GM21529 (cell line): ENCODE measurements around the gene RAX2.
"Not testable (repeated sequence)": the region's sequence is repeated elsewhere in the genome, so short reads cannot be mapped to it uniquely, and the experiment has no call there.

Experiments
- ATAC-seq: cut with Tn5 transposase; IDR thresholded peaks from one replicate; pipeline ENCODE4 v1.9.1; 2021; ENCODE audit not compliant: unreplicated experiment

The RAX2 gene

DNA sequence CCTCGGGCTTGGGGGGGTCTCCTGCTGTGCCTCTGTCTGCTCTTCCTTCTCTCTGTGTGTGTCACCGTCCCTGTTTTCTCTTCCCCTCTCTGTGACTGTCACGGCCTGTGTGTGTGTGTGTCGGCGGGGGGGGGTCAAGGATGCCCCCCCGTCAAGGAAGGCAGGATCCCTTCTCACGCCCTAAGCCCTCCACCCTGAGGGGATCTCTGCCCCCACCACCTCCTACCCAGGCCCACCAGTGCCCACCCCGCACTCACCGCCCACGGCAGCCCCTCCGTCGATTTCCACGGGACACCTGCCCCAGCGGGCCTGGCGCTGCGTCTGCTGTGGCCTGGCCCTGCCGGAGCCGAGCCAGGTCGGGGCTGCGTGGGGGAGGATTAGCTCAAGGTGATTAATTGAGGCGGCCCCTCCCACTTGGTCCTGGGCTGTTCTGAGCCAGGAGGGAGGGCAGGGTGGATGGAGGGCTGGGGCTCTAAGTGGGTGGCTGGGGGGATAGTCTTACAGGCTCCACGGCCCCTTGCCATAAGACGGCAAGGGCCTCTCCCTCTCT lies at the start of gene RAX2:
Gene RAX2 (minus strand): TSS at position 323 of the 550 bp plus-strand sequence. CDS start 486 bp downstream, outside the sequence.
- ATAC-seq, result no peak

DNA sequence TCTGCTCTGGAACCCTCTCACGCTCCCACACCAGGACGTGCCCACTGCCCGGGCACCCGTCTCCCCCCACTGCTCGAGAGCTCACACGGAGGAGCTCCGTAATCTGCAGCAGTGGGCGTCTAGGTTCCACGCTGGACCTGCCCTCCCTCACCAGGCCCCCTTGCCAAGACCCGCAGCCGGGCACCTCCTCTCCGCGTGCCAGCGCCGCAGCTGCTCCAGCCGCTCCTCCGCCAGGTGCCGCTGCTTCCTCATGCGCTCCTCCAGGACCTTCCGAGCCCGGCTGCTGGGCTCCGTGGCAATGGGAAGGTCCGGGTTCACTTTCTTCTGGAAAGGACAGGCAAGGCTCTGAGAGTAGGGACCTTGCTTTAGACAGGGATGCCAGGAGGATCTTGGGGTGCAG lies 49.1 kb upstream of the RAX2 start:
- no peak for ATAC-seq

DNA sequence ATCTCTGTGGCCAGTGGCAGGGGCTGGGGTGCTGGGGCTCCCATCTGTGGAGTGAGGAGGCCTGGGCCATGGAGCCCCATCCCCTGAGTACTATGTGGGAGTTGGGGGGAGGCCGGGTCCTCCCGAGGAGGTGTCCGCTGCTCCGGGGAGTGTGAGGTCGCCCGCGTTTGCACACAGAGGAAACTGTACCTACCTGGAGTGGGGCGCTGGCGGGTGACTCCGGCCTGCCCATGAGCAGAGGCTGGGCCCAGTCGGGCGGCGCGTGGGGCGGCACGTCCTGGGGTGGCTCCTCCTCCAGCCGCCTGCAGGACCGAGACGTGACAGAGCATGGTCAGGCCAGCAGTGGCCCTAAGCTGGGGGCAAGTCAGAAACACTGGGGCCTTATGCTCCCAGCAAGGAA lies 48.0 kb upstream of the RAX2 start:
- no peak for ATAC-seq

DNA sequence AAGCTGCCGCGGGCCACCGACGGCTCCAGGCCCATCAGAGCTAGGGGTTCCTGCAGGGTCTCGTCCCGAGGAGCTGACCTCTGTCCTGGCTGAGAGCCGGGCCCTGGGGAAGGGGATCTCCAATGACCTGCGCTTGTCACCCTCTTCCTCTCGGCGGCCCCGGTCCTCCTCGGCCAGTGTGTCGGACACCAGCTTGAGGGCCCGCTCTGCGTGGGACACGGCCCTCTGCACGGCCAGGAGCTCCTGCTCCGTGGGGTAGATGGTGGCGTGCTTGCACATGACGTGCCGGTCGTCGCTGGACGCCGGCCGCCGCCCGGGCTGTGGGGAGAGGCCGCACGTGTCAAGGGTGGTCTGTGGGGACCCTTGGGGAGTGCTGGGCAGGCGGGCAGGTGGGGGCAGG lies 46.9 kb upstream of the RAX2 start:
- no peak for ATAC-seq

DNA sequence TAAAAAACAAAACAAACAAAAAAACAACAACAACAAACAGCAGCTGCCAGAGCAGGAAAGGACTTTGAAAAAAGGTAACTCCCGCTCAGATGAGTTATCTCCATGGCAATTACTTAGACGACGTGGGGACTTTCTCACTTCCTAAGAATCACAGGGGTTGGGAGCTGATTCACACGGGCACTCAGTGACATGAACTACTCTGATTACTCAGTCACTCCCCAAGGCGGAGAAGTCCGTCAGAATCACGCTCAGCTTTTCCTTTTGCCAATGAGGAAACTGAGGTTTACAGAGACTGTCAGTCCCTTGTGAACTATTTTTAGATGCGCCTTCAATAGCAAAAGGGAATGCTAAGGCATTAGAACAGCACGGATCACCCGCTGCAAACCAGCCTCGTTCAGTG lies 46.4 kb upstream of the RAX2 start:
- ATAC-seq, result no peak

DNA sequence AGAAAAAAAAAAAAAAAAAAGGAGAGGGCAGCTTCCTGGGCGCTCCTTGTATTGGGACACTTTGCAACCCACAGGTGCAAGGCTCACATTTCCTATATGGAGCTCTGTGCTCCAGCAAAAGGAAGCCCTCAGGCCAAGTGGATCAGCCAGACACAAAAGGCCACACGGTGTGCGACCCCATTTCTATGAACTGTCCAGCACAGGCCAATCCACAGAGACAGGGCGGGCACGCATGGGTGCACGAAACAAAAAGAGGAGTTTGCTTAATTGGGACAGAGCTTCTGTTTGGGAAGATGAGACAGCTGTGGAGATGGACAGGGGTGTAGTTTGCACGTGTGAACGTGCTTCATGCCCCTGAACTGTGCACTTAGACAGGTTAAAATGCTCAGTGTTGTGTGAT lies 45.7 kb upstream of the RAX2 start:
- no peak for ATAC-seq

DNA sequence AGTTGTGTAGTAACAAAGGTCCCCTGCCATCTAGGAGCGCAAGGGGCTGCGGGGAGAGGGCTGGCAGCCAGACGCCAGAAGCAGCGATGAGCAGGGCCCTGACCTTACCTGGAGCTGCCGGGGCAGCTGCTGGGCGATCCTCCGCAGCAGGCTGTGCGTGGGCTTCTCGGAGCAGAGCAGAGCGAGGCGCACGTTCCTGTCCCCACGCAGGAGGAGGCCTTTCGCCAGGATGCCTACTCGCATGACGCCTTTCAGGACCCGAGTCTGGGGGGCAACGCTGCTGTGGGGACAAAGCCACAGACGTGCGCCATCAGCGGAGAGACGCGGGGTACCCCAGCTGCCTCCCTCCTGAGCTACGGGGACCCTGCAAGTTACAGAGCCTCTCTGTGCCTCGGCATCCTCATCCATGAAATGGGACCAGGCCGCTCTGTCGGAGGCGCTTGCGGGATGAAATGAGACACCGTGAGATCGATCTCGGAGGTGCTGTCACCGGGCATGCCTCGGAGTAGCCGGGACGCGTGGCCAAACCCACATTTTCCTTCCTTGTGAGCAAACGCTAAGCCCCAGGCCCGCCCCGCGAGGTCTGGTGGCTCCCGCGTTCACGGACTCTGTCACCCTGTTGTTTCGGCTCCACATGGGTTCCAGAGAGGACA lies 44.7 kb upstream of the RAX2 start:
- ATAC-seq, result no peak

DNA sequence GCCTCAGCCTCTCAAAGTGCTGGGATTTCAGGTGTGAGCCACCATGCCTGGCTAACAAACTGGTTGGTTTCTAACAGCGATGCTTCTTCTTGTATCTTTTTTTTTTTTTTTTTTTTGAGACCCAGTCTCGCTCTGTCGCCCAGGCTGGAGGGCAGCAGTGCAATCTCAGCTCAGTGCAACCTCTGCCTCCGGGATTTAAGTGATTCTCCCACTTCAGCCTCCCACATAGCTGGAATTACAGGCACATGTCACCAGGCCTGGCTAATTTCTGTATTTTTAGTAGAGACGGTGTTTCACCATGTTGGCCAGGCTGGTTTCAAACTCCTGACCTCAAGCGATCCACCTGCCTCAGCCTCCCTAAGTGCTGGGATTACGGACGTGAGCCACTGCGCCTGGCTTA lies 44.1 kb upstream of the RAX2 start:
- not testable (repeated sequence) for ATAC-seq

DNA sequence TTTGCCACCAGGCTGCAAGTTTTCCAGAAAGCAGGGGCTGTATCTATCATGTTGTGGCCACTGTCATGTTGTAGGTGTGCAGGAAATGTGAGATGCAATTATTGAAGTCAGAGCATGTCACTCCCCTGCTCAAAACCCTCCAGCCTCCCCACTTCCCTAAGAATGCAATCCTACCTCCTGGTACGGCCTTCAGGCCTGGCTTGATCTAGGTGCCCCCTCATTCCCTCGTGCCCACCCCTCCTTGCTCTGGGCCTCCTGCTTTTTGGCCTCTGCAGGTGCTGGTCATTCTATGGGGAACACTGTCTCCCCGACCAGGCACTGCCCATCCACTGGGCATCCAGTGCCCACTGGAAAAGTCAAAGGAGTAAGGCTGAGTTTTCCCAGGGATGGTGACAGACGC lies 42.6 kb upstream of the RAX2 start:
- ATAC-seq, result no peak

DNA sequence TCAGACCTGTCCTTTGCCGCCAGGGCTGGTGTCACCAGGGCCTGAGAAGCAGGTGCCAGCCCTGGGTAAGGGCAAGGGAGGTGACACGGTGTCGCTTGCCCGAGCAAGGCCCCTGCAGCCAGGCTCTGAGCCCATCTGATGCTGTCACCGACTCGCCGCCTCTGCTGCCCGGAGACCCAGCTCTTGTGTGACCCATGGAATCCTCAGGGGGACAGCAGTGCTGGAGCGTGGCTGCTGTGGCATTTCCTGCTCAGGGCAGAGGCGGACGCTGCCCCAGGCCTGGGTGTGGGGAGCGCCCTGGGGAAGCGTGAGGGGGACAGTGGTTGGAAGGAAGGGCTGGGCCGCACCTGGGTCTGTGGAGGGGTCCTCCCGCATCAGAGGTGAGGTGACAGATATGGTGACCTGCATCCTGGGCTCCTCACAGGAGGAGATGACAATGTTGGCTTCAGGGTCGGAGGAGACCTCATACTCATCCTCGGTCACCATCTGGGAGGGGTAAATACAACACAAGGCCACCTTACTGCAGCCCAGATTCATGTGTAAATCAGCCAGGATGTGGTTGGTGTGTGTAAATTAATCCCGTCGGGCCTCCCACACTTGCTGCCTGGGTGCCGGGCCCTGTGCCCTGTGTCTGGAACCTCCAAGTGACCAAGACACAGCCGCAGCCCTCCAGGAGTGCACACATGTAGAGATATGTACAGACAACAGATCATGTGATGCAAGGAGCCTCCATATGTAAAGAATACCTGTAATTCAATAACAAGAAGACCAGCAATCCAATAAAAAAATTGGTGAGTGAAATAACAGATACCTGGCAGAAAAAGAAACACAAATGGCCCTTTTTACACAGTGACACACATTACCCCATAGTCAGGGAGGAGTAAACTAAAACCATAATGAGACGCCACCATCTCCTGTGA lies 41.7 kb upstream of the RAX2 start:
- no peak for ATAC-seq

DNA sequence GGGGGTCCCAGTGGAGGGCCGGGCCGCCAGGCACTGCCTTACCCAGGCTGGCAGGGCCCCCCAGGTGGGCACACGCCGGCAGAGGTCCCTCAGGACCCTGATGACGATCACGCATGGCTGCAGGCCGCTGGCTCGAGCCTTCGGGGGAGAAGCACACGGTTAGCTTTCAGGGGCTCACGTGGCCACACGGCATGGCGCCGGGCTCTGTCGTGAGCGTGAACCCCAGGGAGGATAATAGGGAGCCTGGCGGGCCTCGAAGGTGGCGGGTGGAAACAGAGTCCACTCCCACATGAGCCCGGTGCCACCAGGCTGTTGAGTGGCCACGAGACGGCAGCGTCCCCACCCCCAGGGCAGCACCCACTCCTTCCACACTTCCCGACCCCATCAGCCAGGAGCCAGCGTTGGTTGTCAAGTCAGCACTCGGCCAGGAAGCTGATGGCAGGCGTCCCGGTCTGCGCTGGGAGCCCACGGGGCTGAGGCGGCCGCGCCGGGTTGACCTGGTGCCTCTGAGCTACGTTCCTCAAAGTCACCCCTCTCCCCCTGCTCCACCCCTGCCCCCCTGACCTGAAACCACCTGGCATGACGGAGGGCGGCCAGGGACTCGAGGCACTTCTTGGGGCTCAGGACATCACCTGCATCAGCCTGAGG lies 38.8 kb upstream of the RAX2 start:
- no peak for ATAC-seq

DNA sequence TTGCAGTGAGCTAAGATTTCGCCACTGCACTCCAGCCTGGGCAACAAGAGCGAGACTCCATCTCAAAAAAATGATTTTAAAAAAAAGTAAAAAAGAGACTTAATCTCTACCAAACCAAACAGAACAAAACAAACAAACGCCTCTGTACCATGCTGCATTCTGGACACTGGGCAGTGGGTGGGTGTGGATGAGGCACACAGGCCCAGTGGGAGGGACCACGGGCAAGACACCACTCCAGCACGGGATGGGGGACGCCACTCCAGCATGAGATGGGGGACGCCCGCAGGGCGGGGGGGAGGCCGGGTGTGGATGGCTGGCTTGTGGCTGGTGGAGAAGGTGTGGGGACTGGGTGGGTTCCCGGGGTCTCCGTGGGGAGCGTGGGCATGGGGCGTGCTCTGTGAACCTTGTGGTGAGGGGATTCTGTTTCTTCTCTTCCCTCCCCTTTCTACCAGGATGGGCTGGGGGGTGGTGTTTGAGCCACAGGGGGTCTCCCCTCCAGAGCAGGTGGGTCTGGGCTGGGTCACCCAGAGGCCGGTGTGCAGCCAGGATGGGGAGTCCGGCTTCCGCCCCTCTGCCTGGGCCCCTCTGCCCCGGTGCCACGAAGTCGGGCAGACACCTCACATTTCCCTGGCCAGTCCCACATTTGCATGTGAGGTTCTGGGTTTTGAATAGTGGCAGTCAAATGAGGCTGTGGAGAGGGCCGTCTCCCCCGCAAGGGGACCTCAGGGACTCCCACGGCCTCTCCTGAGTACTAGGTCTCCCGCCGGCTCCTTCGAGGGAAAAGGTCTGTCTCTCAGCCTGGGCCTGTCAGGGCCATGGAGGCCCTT lies 38.1 kb upstream of the RAX2 start:
- no peak for ATAC-seq

DNA sequence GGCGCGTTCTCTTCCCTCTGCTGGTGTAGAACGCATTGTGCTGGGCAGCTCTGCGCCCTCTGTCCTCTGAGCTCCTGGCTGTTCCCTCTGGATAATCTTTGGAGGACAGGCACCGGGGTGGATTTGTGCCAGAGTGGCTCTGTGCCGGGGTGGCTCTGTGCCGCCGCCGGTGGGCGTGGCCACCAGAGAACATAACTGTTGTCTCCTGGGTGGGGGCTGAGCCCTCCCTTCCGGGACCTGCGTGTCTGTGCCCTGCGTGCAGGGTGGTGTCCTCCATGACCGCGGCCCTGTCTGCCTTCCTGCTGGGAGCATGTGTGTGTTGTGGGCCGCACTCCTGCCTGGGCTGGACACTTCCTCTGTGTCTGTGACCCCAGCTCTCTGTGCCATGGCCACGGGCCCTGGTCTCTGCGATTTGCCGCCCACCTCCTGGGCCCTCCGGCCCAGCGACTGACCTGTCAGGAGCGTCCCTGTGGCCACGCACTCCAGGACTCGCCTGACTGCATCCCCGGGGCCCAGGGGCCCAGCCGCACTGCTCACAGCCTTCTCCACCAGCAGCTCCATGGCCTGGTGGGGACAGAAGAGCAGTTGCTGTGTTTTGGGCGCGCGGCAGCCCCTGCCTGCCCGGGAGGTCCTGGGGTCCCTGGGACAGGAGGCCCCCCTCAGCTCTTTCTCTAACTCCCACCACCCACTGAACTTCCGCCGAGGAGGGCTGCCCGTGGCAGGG lies 36.6 kb upstream of the RAX2 start:
- no peak for ATAC-seq

DNA sequence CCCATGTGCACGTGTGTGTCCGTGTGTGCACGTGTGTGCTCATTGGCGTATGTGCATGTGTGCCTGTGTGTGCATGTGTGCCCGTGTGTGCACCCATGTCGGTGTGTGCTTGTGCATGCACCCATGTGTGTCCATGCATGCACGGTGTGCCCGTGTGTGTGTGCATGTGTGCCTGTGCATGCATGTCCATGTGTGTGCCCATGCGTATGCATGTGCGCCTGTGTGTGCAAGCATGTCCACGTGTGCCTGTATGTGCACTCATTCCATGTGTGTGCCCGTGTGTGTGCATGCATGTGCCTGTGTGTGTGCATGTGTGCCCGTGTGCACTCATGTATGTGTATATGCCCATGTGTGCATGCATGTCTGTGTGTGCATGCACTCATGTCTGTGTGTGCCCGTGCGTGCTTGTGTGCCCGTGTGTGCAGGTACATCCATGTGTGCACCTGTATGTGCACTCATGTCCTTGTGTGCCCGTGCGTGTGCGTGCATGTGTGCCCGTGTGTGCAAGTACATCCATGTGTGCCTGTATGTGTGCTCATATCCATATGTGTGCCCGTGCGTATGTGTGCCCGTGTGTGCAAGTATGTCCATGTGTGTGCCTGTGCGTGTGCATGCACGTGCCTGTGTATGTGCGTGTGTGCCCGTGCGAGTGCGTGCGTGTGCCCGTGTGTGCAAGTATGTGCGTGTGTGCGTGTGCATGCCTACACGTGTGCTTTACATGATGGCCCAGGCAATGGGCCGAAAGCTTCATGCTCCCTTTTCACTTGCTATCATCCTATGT lies 35.7 kb upstream of the RAX2 start:
- ATAC-seq, result no peak

DNA sequence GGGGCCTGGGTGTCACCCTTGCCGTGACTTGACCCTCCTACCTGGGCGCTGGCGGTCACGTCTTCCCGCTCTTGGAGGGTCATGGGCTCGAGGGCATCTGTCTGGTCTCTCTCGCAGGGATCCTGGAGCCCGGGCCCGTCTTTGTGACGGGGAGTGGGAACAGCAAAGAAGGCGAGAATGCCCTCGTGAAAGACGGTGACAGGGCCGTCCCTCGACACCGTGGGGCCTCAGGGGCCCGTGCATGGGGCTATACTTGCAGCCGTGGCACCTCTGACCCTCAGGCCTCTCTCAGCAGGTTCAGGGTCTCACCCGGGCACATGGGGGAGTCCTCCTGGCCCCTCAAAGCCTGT lies 35.1 kb upstream of the RAX2 start:
- ATAC-seq, result no peak

DNA sequence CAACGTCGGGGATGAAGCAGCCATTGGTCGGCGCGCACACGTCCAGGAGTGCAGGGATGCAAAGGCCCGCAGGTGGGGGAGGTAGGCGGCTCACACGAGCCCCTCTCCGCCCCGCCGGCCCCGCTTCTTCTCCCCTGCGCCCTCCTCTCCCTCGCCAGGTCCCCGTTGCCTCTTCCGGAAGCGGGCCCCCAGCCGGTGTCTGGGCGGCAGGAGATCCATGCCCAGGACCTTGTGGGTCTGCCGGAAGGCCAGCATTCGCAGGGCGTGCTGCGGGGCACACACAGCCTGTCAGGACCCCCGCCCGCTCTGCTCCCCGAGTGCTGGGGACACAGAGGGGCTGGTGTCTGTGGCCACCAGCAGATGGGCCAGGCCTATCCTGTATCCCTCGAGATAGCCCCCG lies 33.8 kb upstream of the RAX2 start:
- ATAC-seq, result no peak

DNA sequence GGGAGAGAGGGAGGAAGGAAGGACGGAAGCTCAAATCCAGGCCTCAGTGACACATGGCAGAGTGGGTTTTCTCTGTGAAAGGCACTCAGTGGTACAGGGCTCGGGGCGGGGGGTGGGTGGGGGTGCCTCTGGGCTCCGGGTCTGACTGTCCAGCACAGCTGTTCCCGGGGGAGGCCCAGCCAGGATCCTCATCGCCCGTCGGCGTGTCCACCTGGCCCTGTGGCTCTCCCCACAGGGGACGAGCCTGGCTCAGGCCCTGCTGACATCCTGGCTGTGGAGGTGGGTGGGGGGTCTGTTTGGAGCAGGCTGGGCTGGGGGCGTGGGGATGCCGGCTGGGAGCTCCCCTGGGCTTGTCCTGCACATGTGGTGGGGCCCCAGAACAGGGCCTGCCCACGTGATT lies 32.4 kb upstream of the RAX2 start:
- ATAC-seq, result no peak

DNA sequence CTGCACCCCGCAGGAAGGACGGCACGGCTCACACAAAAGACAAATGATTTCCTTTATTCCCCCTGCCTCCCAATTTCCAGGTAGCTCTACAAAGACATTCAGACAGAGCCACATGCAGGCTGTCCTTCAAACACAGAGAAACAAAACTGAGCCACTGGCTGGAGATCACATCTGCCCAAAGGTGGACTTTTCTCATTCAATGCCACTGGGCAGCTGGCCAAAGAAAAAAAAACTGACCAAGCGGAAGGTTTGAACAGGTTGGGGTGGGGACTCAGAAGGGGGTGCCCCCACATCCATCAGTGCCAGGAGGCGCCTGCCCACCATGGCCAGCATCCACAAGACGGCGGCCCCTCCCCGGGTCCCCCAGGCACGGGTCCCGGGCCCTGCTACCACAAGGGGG lies 32.0 kb upstream of the RAX2 start:
- no peak for ATAC-seq

DNA sequence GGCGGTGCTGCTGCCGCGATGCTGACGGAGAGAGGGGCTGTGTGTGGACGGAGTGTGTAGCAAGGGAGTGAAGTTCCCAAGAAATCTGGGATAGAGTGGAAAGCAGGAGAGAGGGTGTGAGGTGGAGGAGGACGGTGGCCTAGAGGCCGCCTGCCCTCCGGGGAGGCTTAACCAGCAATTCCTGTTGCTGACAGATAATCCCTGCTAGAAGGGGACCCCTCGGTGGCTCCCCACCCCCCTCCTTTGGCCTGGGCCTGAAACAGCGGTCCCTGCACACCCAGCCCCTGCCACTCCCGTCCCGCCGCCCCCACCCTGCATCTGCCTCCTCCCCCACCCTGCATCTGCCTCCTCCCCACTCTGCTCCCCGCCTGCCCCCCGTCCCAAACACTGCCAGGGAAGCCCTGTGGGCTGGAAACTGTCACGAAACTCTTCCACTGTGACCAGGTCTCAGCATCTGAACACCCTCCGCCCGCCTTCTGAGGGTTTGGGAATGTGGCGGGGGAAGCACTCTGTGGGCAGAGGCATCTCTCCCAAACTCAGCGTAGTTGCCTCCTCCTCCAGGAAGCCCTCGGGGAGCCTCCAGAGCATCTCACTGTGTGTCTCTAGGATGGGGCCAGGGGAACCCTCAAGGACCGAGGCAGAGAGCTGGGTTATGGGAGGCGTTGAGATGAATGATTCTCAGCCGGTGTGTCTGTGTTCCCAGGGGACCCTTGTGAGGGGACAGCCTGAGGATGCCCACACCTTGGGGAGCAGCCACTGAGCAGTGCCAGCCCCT lies 31.3 kb upstream of the RAX2 start:
- ATAC-seq, result no peak
